GM12878 (cell line): Measurements from ENCODE around the gene MSX2. TPM values are rescaled to one million over a fixed set of nuclear protein-coding genes. Genes with fewer than 3 reads are reported as not detected.

ENCODE experiments used
- ATAC-seq: fragments of 200-7000 bp; cut with Tn5 transposase; 3 replicates; pipeline ENCODE4 v1.9.1; 2020; ENCODE audit warnings: mild to moderate bottlenecking, moderate library complexity
- BruUV-seq: library from RNA; stranded (reverse); fragments of 400-500 nt; replicated peaks from 2 replicates; lab custom pipeline; 2021; lab: Mats Ljungman, UMichigan
- CTCF ChIA-PET: fragments of 300-600 bp; sonication (Branson Sonifier 250); formaldehyde crosslinking; extraction: SDS; loops from one replicate; lab custom pipeline; 2021; ENCODE audit warnings: inconsistent platforms; lab: Yijun Ruan, JAX
- POLR2A ChIA-PET: fragments of 350-600 bp; formaldehyde crosslinking; extraction: SDS; loops from one replicate; lab custom pipeline; 2021; ENCODE audit warnings: inconsistent platforms; lab: Charles Lee
- RAD21 ChIA-PET: fragments of 300-600 bp; sonication (Branson Sonifier 250); formaldehyde crosslinking; loops from one replicate; lab custom pipeline; 2023; ENCODE audit warnings: antibody characterized with exemption; ENCODE audit not compliant: unreplicated experiment; lab: Charles Lee
- SMC1A ChIA-PET: fragments of 300-600 bp; sonication (Branson Sonifier 250); formaldehyde crosslinking; loops from one replicate; lab custom pipeline; 2023; ENCODE audit not compliant: unreplicated experiment, uncharacterized antibody; lab: Charles Lee
- DNase-seq: peaks from one replicate; pipeline ENCODE4 v3.0.0-alpha.2; 2011; ENCODE audit warnings: low read depth, low spot score
- FAIRE-seq: peaks from 3 replicates; lab custom pipeline; 2011; peaks lifted over from hg19 to GRCh38; lab: Jason Lieb, UNC
- H2AFZ ChIP-seq: 2 replicates; pipeline ENCODE4 v1.6.0; 2011; ENCODE audit warnings: low read depth, low read length, control low read depth; ENCODE audit not compliant: control insufficient read depth
- H3K27ac ChIP-seq: 2 replicates; pipeline ENCODE4 v1.5.1; 2011; ENCODE audit warnings: control low read depth; ENCODE audit not compliant: control insufficient read depth, insufficient read depth
- H3K27me3 ChIP-seq, 2 experiments: replicated peaks in 1 of 2; 2 replicates each; pipeline versions ENCODE4 v1.6.0 to v1.6.1; 2011; ENCODE audit warnings: low read length in 1 of 2; ENCODE audit not compliant: control insufficient read depth in 2 of 2, insufficient read depth in 2 of 2
- H3K36me3 ChIP-seq, 2 experiments: 2 replicates each; pipeline ENCODE4 v1.5.1; 2011; ENCODE audit warnings: low read length in 1 of 2; ENCODE audit not compliant: control insufficient read depth in 2 of 2, insufficient read depth in 2 of 2
- H3K4me1 ChIP-seq: 2 replicates; pipeline ENCODE4 v1.6.1; 2011; ENCODE audit warnings: mild to moderate bottlenecking, low read length, moderate library complexity, mixed read lengths; ENCODE audit not compliant: control insufficient read depth, insufficient read depth
- H3K4me2 ChIP-seq: 2 replicates; pipeline ENCODE4 v1.6.0; 2011; ENCODE audit warnings: control low read depth; ENCODE audit not compliant: control insufficient read depth, insufficient read depth
- H3K4me3 ChIP-seq: fragments of 200-600 bp; sonication (generic); 2 replicates; pipeline ENCODE4 v1.5.1; 2016
- H3K79me2 ChIP-seq: 2 replicates; pipeline ENCODE4 v1.6.0; 2011; ENCODE audit warnings: low read length; ENCODE audit not compliant: control insufficient read depth, insufficient read depth
- H3K9ac ChIP-seq: 2 replicates; pipeline ENCODE4 v1.8.0; 2011; ENCODE audit warnings: low read length, control low read depth, mixed read lengths; ENCODE audit not compliant: control insufficient read depth, insufficient read depth
- H3K9me3 ChIP-seq: replicated peaks from 3 replicates; pipeline ENCODE4 v1.5.1; 2011; ENCODE audit warnings: mild to moderate bottlenecking, low read length; ENCODE audit not compliant: control insufficient read depth, insufficient read depth
- H4K20me1 ChIP-seq: 2 replicates; pipeline ENCODE4 v1.6.0; 2011; ENCODE audit not compliant: control insufficient read depth, insufficient read depth
- ATF7 ChIP-seq: fragments of 450-650 bp; IDR thresholded peaks from 2 replicates; pipeline ENCODE4 v1.6.1; 2016; ENCODE audit warnings: low read depth, mild to moderate bottlenecking
- ETV6 ChIP-seq, 2 experiments: fragments of 450-650 bp in 1 of 2; IDR thresholded peaks in 1 of 2; conservative IDR thresholded peaks in 1 of 2; 2 replicates each; pipeline ENCODE4 v1.6.1; 2014; ENCODE audit warnings: antibody characterized with exemption in 1 of 2, borderline replicate concordance in 1 of 2, low read depth in 1 of 2, mild to moderate bottlenecking in 1 of 2, moderate library complexity in 1 of 2
- FOXM1 ChIP-seq: IDR thresholded peaks from 2 replicates; pipeline ENCODE4 v1.6.1; 2012; ENCODE audit warnings: low read depth, mild to moderate bottlenecking, inconsistent platforms, low read length, moderate library complexity
- GABPA ChIP-seq: IDR thresholded peaks from 2 replicates; pipeline ENCODE4 v1.6.1; 2014; ENCODE audit warnings: antibody characterized with exemption, low read depth, mild to moderate bottlenecking, inconsistent platforms
- IRF4 ChIP-seq: IDR thresholded peaks from 2 replicates; pipeline ENCODE4 v1.6.1; 2011; ENCODE audit warnings: low read depth, low read length
- JUND ChIP-seq: IDR thresholded peaks from 2 replicates; pipeline ENCODE4 v1.6.1; 2012; ENCODE audit warnings: low read depth, mild to moderate bottlenecking, low read length, improper control_type of control experiment, moderate library complexity
- KLF5 ChIP-seq: fragments of 450-650 bp; IDR thresholded peaks from 2 replicates; pipeline ENCODE4 v1.6.1; 2014; ENCODE audit warnings: mild to moderate bottlenecking; ENCODE audit not compliant: partially characterized antibody
- MEF2A ChIP-seq: IDR thresholded peaks from 2 replicates; pipeline ENCODE4 v1.6.1; 2011; ENCODE audit warnings: low read depth, mild to moderate bottlenecking, low read length, moderate library complexity; ENCODE audit not compliant: insufficient read depth
- MEF2B ChIP-seq: fragments of 450-650 bp; IDR thresholded peaks from 2 replicates; pipeline ENCODE4 v1.6.1; 2018; ENCODE audit warnings: mild to moderate bottlenecking, moderate library complexity; ENCODE audit not compliant: partially characterized antibody, poor library complexity, severe bottlenecking
- NRF1 ChIP-seq: conservative IDR thresholded peaks from 2 replicates; pipeline ENCODE4 v1.6.1; 2011; ENCODE audit warnings: mild to moderate bottlenecking, low read depth, low read length, improper control_type of control experiment
- PRDM15 ChIP-seq: fragments of 450-650 bp; formaldehyde crosslinking; IDR thresholded peaks from 2 replicates; pipeline ENCODE4 v1.4.0; 2020; ENCODE audit warnings: mild to moderate bottlenecking, moderate library complexity
- RAD51 ChIP-seq: fragments of 450-650 bp; IDR thresholded peaks from 2 replicates; pipeline ENCODE4 v1.6.1; 2016; ENCODE audit warnings: moderate library complexity, mild to moderate bottlenecking, inconsistent platforms
- RBBP5 ChIP-seq: fragments of 200-600 bp; sonication (generic); conservative IDR thresholded peaks from 2 replicates; pipeline ENCODE4 v1.6.1; 2016
- SUZ12 ChIP-seq: fragments of 200-600 bp; sonication (generic); IDR thresholded peaks from one replicate; pipeline ENCODE4 v1.6.1; 2018; ENCODE audit warnings: antibody characterized with exemption, mild to moderate bottlenecking; ENCODE audit not compliant: unreplicated experiment
- TCF7 ChIP-seq: IDR thresholded peaks from 2 replicates; pipeline ENCODE4 v1.6.1; 2014; ENCODE audit warnings: antibody characterized with exemption, borderline replicate concordance
- ZBED1 ChIP-seq: IDR thresholded peaks from 2 replicates; pipeline ENCODE4 v1.6.1; 2016; ENCODE audit warnings: borderline replicate concordance
- ZNF207 ChIP-seq: fragments of 450-650 bp; IDR thresholded peaks from 2 replicates; pipeline ENCODE4 v1.6.1; 2014; ENCODE audit warnings: antibody characterized with exemption, mild to moderate bottlenecking, borderline replicate concordance
- WGBS: methylation state at CpG from one replicate; pipeline ENCODE4 v1.1.6; 2016; ENCODE audit warnings: low lambda C conversion rate; ENCODE audit not compliant: insufficient replicate concordance, insufficient coverage; ENCODE audit errors: missing lambda C conversion rate; 5-methylcytosine and 5-hydroxymethylcytosine counted together
- in situ Hi-C: fragments of 300-500 bp; cut with MboI; formaldehyde crosslinking; loops from 9 replicates; pipeline ENCODE4 v1.14.3; 2018; ENCODE audit warnings: mixed read lengths
- intact Hi-C: fragments of 100-400 bp; cut with micrococcal nuclease; formaldehyde crosslinking; loops from one replicate; pipeline ENCODE4 v1.14.2; 2022; ENCODE audit not compliant: unreplicated experiment
- polyA plus RNA-seq, 11 experiments: library from polyadenylated mRNA; depleted of rRNA in 4 of 11; unstranded in 6 of 11; stranded (reverse) in 5 of 11; fragments of >200 nt; fragmentation: Nextera tagmentation in 4 of 11; fragmentation: Illumina TruSeq in 1 of 11; extraction: Ambion mirVana in 4 of 11; extraction: Trizol in 1 of 11; gene quantifications; 1 replicate in 1 of 11; 2 replicates in 10 of 11; pipeline versions ENCODE4 v1.2.1 to v1.2.3, GENCODE V29; 2011 to 2016; ENCODE audit warnings: inconsistent platforms in 2 of 11, missing spikeins in 2 of 11, low read depth in 1 of 11
- total RNA-seq, 4 experiments: library from RNA; depleted of rRNA in 3 of 4; stranded (reverse); fragments of >200 nt in 3 of 4; fragmentation: Illumina TruSeq in 1 of 4; extraction: Trizol in 1 of 4; gene quantifications; 2 replicates each; pipeline versions ENCODE4 v1.2.1 to v1.2.3, GENCODE V29; 2013 to 2021

Gene MSX2
- total and polyA plus RNA-seq, 10 of the 15 experiments (the other 5 are each of a cell fraction or from before 2014, with no cell fraction given): not detected

GRCh38 chr5:174675110-174675509, 49.3 kb upstream of the MSX2 start:
- no peak overlapping the region for H3K4me3 ChIP-seq
- CTCF ChIA-PET: no interaction called here
- H2AFZ ChIP-seq: no peak overlapping the region
- TF ChIP-seq SUZ12: no peak
- WGBS: 48% methylated on average over 2 of the region's 2 CpGs
- in situ Hi-C loops (no loop called here), intact Hi-C loops (no loop called here)
- H3K27ac ChIP-seq: no peak overlapping the region
- no TSS peak for BruUV-seq
- H3K79me2 ChIP-seq: no peaks in the 10 kb centered on the region
- no peaks in the 10 kb centered on the region for H3K9me3 ChIP-seq
- SMC1A ChIA-PET: no interaction called here
- H3K4me2 ChIP-seq: no peak overlapping the region
- RAD21 ChIA-PET: no interaction called here
- ATAC-seq (no peak), DNase-seq (no peak), FAIRE-seq (no peak)
- POLR2A ChIA-PET: no interaction called here
- no peaks in the 10 kb centered on the region for H4K20me1 ChIP-seq
- no peaks in the 10 kb centered on the region for H3K27me3 ChIP-seq
- H3K4me1 ChIP-seq: no peaks in the 10 kb centered on the region
- H3K36me3 ChIP-seq: no peaks in the 10 kb centered on the region
- no peak overlapping the region for H3K9ac ChIP-seq

GRCh38 chr5:174675916-174676315, 48.5 kb upstream of the MSX2 start:
- H2AFZ ChIP-seq: no peak overlapping the region
- H3K36me3 ChIP-seq: no peaks in the 10 kb centered on the region
- no peaks in the 10 kb centered on the region for H3K4me1 ChIP-seq
- ChIA-PET SMC1A (no interaction called here), RAD21 (no interaction called here), POLR2A (no interaction called here), CTCF (no interaction called here)
- H3K79me2 ChIP-seq: no peaks in the 10 kb centered on the region
- in situ Hi-C loops: no loop called here
- H3K4me2 ChIP-seq: no peak overlapping the region
- TF ChIP-seq TCF7 (no peak), ZBED1 (no peak), NRF1 (no peak), RAD51 (no peak), GABPA (no peak), IRF4 (no peak), RBBP5 (no peak), ZNF207 (no peak), JUND (no peak), MEF2B (no peak), ETV6 (conservative IDR thresholded peaks at IDR 0.05 in 1 of 2, IDR thresholded peaks at IDR 0.05 in 1 of 2; ENCODE audit: borderline replicate concordance in 1 of 2, low read depth in 1 of 2) (no peak), KLF5 (no peak), PRDM15 (CRISPR knock-in tag) (no peak), ATF7 (no peak), MEF2A (no peak), FOXM1 (no peak)
- BruUV-seq: no TSS peak
- FAIRE-seq: no peak
- ATAC-seq: no peak
- no peak for DNase-seq
- no peaks in the 10 kb centered on the region for H3K9me3 ChIP-seq
- WGBS: 56% methylated on average over 5 of the region's 5 CpGs
- H3K27me3 ChIP-seq: no peaks in the 10 kb centered on the region
- H3K4me3 ChIP-seq: no peak overlapping the region
- intact Hi-C loops: no loop called here
- H4K20me1 ChIP-seq: no peaks in the 10 kb centered on the region
- no peak overlapping the region for H3K27ac ChIP-seq
- no peak overlapping the region for H3K9ac ChIP-seq
